CD14-positive monocyte (primary cell): Measurements from ENCODE around the gene MORF4L2. TPM values are rescaled to one million over a fixed set of nuclear protein-coding genes. Genes with fewer than 3 reads are reported as not detected.

Source experiments
- DNase-seq, 3 donors: peaks; one replicate each; pipeline ENCODE4 v3.0.0-alpha.2; 2011 to 2022
- H2AFZ ChIP-seq: 2 replicates; pipeline ENCODE4 v1.6.0; 2012; ENCODE audit warnings: mild to moderate bottlenecking, low read depth, low read length, inconsistent platforms; ENCODE audit not compliant: insufficient read depth, poor library complexity, severe bottlenecking
- H3K27ac ChIP-seq, 2 donors: 1 replicate in 1 of 2; 2 replicates in 1 of 2; pipeline ENCODE4 v1.5.1; 2012 to 2013; ENCODE audit warnings: low read length in 2 of 2, control low read depth in 1 of 2, inconsistent platforms in 1 of 2, low read depth in 1 of 2, mild to moderate bottlenecking in 1 of 2
- H3K27me3 ChIP-seq, 2 donors: one replicate each; pipeline versions ENCODE4 v1.6.0 to v1.6.1; 2011 to 2013; ENCODE audit warnings: low read length in 2 of 2; ENCODE audit not compliant: control insufficient read depth in 2 of 2, insufficient read depth in 2 of 2
- H3K36me3 ChIP-seq, 2 donors: replicated peaks in 1 of 2; 1 replicate in 1 of 2; 2 replicates in 1 of 2; pipeline versions ENCODE4 v1.5.1 to v1.6.1; 2012 to 2013; ENCODE audit warnings: low read length in 2 of 2, control low read depth in 1 of 2, inconsistent platforms in 1 of 2, mild to moderate bottlenecking in 1 of 2; ENCODE audit not compliant: insufficient read depth in 2 of 2, control insufficient read depth in 1 of 2
- H3K4me1 ChIP-seq, 2 donors: 1 replicate in 1 of 2; 2 replicates in 1 of 2; pipeline versions ENCODE4 v1.5.1 to v1.6.1; 2012 to 2013; ENCODE audit warnings: low read length in 2 of 2, control low read depth in 1 of 2, inconsistent platforms in 1 of 2, mild to moderate bottlenecking in 1 of 2, moderate library complexity in 1 of 2; ENCODE audit not compliant: insufficient read depth in 2 of 2, control insufficient read depth in 1 of 2
- H3K4me2 ChIP-seq: replicated peaks from 2 replicates; pipeline ENCODE3; 2012; ENCODE audit warnings: low read length, moderate library complexity, mild to moderate bottlenecking; ENCODE audit not compliant: poor library complexity, severe bottlenecking; ENCODE audit errors: extremely low read depth
- H3K4me3 ChIP-seq, 3 experiments: fragments of 200-600 bp in 1 of 3; sonication (generic) in 1 of 3; replicated peaks in 1 of 3; 1 replicate in 2 of 3; 2 replicates in 1 of 3; pipeline ENCODE4 v1.5.1; 2011 to 2013; ENCODE audit warnings: low read length in 3 of 3, mild to moderate bottlenecking in 3 of 3, control low read depth in 2 of 3, low read depth in 2 of 3, inconsistent platforms in 1 of 3, moderate library complexity in 1 of 3
- H3K79me2 ChIP-seq: 2 replicates; pipeline ENCODE4 v1.6.0; 2012; ENCODE audit warnings: mild to moderate bottlenecking, control low read depth, inconsistent platforms, low read length, moderate library complexity; ENCODE audit not compliant: insufficient read depth
- H3K9ac ChIP-seq: 2 replicates; pipeline ENCODE4 v1.6.0; 2017; ENCODE audit warnings: low read length, mild to moderate bottlenecking; ENCODE audit not compliant: insufficient read depth, poor library complexity, severe bottlenecking
- H3K9me3 ChIP-seq, 2 donors: replicated peaks in 1 of 2; 1 replicate in 1 of 2; 2 replicates in 1 of 2; pipeline versions ENCODE4 v1.5.1 to v1.6.1; 2012 to 2013; ENCODE audit warnings: low read length in 2 of 2, control low read depth in 1 of 2; ENCODE audit not compliant: control insufficient read depth in 1 of 2, insufficient read depth in 1 of 2
- H4K20me1 ChIP-seq: 2 replicates; pipeline ENCODE4 v1.6.0; 2012; ENCODE audit warnings: mild to moderate bottlenecking, low read length, control low read depth, moderate library complexity; ENCODE audit not compliant: insufficient read depth
- H3K27ac Mint-ChIP-seq, 7 donors: one replicate each; pipeline ENCODE4 v1.8.0; 2020; ENCODE audit warnings: mild to moderate bottlenecking in 7 of 7, mixed read lengths in 7 of 7, moderate library complexity in 6 of 7, inconsistent platforms in 2 of 7
- H3K27me3 Mint-ChIP-seq, 3 donors: one replicate each; pipeline ENCODE4 v1.8.0; 2021 to 2022; ENCODE audit warnings: low read depth in 3 of 3, mild to moderate bottlenecking in 3 of 3, mixed read lengths in 3 of 3, moderate library complexity in 3 of 3, inconsistent platforms in 1 of 3
- H3K36me3 Mint-ChIP-seq, 2 donors: one replicate each; pipeline ENCODE4 v1.8.0; 2020; ENCODE audit warnings: mixed read lengths in 2 of 2, inconsistent platforms in 1 of 2, mild to moderate bottlenecking in 1 of 2
- H3K4me1 Mint-ChIP-seq: one replicate; pipeline ENCODE4 v1.8.0; 2020; ENCODE audit warnings: mild to moderate bottlenecking, mixed read lengths
- H3K4me3 Mint-ChIP-seq, 2 donors: one replicate each; pipeline ENCODE4 v1.8.0; 2020; ENCODE audit warnings: mild to moderate bottlenecking in 2 of 2, mixed read lengths in 2 of 2, moderate library complexity in 1 of 2
- H3K9me3 Mint-ChIP-seq, 7 donors: one replicate each; pipeline ENCODE4 v1.8.0; 2020 to 2022; ENCODE audit warnings: mixed read lengths in 7 of 7, mild to moderate bottlenecking in 6 of 7, moderate library complexity in 6 of 7, inconsistent platforms in 2 of 7
- CTCF ChIP-seq: fragments of 200-600 bp; IDR thresholded peaks from one replicate; pipeline ENCODE4 v1.8.0; 2022; ENCODE audit warnings: antibody characterized with exemption, mild to moderate bottlenecking
- WGBS: methylation state at CpG from one replicate; pipeline ENCODE4 v1.1.5; 2013; ENCODE audit warnings: missing lambda C conversion rate; ENCODE audit not compliant: insufficient coverage; 5-methylcytosine and 5-hydroxymethylcytosine counted together
- intact Hi-C, 2 donors: fragments of 100-400 bp; cut with micrococcal nuclease; formaldehyde crosslinking; loops; one replicate each; pipeline versions ENCODE4 v1.15.0 to v1.15.1; 2023
- polyA plus RNA-seq, 3 donors: library from polyadenylated mRNA; depleted of rRNA in 1 of 3; unstranded in 2 of 3; stranded (reverse) in 1 of 3; fragments of 300-500 nt in 2 of 3; fragments of >200 nt in 1 of 3; fragmentation: Illumina TruSeq in 2 of 3; gene quantifications; 1 replicate in 2 of 3; 2 replicates in 1 of 3; pipeline ENCODE4 v1.2.3, GENCODE V29; 2012 to 2021

MORF4L2 gene
- polyA plus RNA-seq, 3 donors = 83.5 to 86.4 (median 83.9) TPM

GRCh38 chrX:103651151-103651773 is 35.2 kb downstream of the MORF4L2 start:
- H3K36me3 Mint-ChIP-seq = no peaks in the 10 kb centered on the region
- intact Hi-C loops = no loop called here
- Histone ChIP-seq H3K79me2 (no peaks in the 10 kb centered on the region), H3K27me3 (no peaks in the 10 kb centered on the region), H3K4me3 (no peak overlapping the region), H4K20me1 (no peaks in the 10 kb centered on the region), H2AFZ (no peak overlapping the region), H3K4me1 (no peaks in the 10 kb centered on the region), H3K36me3 (no peaks in the 10 kb centered on the region), H3K4me2 (no peak overlapping the region), H3K9ac (no peak overlapping the region), H3K27ac (no peak overlapping the region), H3K9me3 (no peaks in the 10 kb centered on the region)
- H3K27ac Mint-ChIP-seq = no peak overlapping the region
- no peaks in the 10 kb centered on the region for H3K4me1 Mint-ChIP-seq
- peaks cover 0 to 3% (median 2%) of the 10 kb centered on the region in 3 donors for H3K27me3 Mint-ChIP-seq
- no CpG with 5 or more reads among the region's 2 CpGs for WGBS
- H3K9me3 Mint-ChIP-seq = peaks cover 0 to 5% (median 0%) of the 10 kb centered on the region in 7 donors
- no peak for DNase-seq
- no peak for TF ChIP-seq CTCF
- H3K4me3 Mint-ChIP-seq = no peak overlapping the region

GRCh38 chrX:103647630-103648029 is 38.9 kb downstream of the MORF4L2 start:
- TF ChIP-seq CTCF = no peak
- Histone ChIP-seq H3K4me2 (no peak overlapping the region), H3K79me2 (no peaks in the 10 kb centered on the region), H3K9ac (no peak overlapping the region), H4K20me1 (no peaks in the 10 kb centered on the region), H3K4me3 (no peak overlapping the region), H2AFZ (no peak overlapping the region), H3K9me3 (no peaks in the 10 kb centered on the region), H3K4me1 (no peaks in the 10 kb centered on the region), H3K27ac (no peak overlapping the region), H3K27me3 (no peaks in the 10 kb centered on the region), H3K36me3 (no peaks in the 10 kb centered on the region)
- Mint-ChIP-seq H3K4me3 (no peak overlapping the region), H3K9me3 (peaks cover 0 to 3% (median 0%) of the 10 kb centered on the region in 7 donors), H3K27ac (no peak overlapping the region), H3K4me1 (no peaks in the 10 kb centered on the region), H3K36me3 (no peaks in the 10 kb centered on the region), H3K27me3 (peaks cover 2 to 11% (median 3%) of the 10 kb centered on the region in 3 donors)
- intact Hi-C loops = no loop called here
- WGBS = no CpG with 5 or more reads among the region's 1 CpG
- no peak for DNase-seq
